H1 (cell line): ENCODE results near the gene TMEM178B. TPM values are rescaled to one million over a fixed set of nuclear protein-coding genes. Genes with fewer than 3 reads are reported as not detected.

ENCODE experiments used
- GABPA ChIP-seq: IDR thresholded peaks from 2 replicates; pipeline ENCODE4 v1.6.1; 2011; ENCODE audit warnings: mild to moderate bottlenecking, low read length, moderate library complexity, borderline replicate concordance; ENCODE audit not compliant: insufficient read depth
- HDAC2 ChIP-seq, 2 experiments: fragments of 300-600 bp in 1 of 2; sonication (generic) in 1 of 2; IDR thresholded peaks; 2 replicates each; pipeline ENCODE4 v1.6.1; 2011 to 2012; ENCODE audit warnings: low read depth in 2 of 2, low read length in 2 of 2, mild to moderate bottlenecking in 2 of 2, moderate library complexity in 2 of 2, borderline replicate concordance in 1 of 2, inconsistent platforms in 1 of 2
- KDM4A ChIP-seq: IDR thresholded peaks from one replicate; pipeline ENCODE4 v1.7.1; 2012; ENCODE audit warnings: low read depth, mild to moderate bottlenecking, moderate library complexity, low read length, inconsistent platforms; ENCODE audit not compliant: severe bottlenecking
- MAX ChIP-seq: IDR thresholded peaks from 2 replicates; pipeline ENCODE4 v1.6.1; 2012; ENCODE audit warnings: inconsistent platforms
- SIX5 ChIP-seq: IDR thresholded peaks from 2 replicates; pipeline ENCODE4 v1.6.1; 2011; ENCODE audit warnings: mild to moderate bottlenecking, low read depth, low read length
- polyA plus RNA-seq, 7 experiments: library from polyadenylated mRNA; depleted of rRNA in 3 of 7; stranded (reverse) in 5 of 7; unstranded in 2 of 7; fragments of >200 nt in 5 of 7; fragments of 200-250 nt in 2 of 7; gene quantifications; 1 replicate in 5 of 7; 2 replicates in 1 of 7; 4 replicates in 1 of 7; pipeline versions ENCODE4 v1.2.1 to v1.2.3, GENCODE V29; 2011 to 2013; ENCODE audit warnings: missing spikeins in 2 of 7, mixed read lengths in 2 of 7
- total RNA-seq: library from RNA; stranded (reverse); fragmentation: NEBNext Ultra II Directional; extraction: Animal tissue kit (Norgen Biotek cat#: 25700); gene quantifications from 2 replicates; pipeline ENCODE4 v1.2.1, GENCODE V29; 2021
- TF ChIP-seq, protein P1 (sequence below): fragments of 300-600 bp; sonication (generic); IDR thresholded peaks from 2 replicates; pipeline ENCODE4 v1.7.1; 2012; ENCODE audit warnings: low read length, moderate library complexity, mild to moderate bottlenecking, inconsistent platforms; ENCODE audit not compliant: insufficient replicate concordance
- TF ChIP-seq, protein P2 (sequence below): IDR thresholded peaks from 2 replicates; pipeline ENCODE4 v1.6.1; 2012; ENCODE audit warnings: low read length, inconsistent platforms

The TMEM178B gene
- total and polyA plus RNA-seq, 2 of the 8 experiments (the other 6 are each of a cell fraction or from before 2014, with no cell fraction given), result 5.3 to 18.1 TPM

GRCh38 chr7:141145630-141145982, 71.7 kb downstream of the TMEM178B start (continued):
- TF ChIP-seq, protein P1, sequence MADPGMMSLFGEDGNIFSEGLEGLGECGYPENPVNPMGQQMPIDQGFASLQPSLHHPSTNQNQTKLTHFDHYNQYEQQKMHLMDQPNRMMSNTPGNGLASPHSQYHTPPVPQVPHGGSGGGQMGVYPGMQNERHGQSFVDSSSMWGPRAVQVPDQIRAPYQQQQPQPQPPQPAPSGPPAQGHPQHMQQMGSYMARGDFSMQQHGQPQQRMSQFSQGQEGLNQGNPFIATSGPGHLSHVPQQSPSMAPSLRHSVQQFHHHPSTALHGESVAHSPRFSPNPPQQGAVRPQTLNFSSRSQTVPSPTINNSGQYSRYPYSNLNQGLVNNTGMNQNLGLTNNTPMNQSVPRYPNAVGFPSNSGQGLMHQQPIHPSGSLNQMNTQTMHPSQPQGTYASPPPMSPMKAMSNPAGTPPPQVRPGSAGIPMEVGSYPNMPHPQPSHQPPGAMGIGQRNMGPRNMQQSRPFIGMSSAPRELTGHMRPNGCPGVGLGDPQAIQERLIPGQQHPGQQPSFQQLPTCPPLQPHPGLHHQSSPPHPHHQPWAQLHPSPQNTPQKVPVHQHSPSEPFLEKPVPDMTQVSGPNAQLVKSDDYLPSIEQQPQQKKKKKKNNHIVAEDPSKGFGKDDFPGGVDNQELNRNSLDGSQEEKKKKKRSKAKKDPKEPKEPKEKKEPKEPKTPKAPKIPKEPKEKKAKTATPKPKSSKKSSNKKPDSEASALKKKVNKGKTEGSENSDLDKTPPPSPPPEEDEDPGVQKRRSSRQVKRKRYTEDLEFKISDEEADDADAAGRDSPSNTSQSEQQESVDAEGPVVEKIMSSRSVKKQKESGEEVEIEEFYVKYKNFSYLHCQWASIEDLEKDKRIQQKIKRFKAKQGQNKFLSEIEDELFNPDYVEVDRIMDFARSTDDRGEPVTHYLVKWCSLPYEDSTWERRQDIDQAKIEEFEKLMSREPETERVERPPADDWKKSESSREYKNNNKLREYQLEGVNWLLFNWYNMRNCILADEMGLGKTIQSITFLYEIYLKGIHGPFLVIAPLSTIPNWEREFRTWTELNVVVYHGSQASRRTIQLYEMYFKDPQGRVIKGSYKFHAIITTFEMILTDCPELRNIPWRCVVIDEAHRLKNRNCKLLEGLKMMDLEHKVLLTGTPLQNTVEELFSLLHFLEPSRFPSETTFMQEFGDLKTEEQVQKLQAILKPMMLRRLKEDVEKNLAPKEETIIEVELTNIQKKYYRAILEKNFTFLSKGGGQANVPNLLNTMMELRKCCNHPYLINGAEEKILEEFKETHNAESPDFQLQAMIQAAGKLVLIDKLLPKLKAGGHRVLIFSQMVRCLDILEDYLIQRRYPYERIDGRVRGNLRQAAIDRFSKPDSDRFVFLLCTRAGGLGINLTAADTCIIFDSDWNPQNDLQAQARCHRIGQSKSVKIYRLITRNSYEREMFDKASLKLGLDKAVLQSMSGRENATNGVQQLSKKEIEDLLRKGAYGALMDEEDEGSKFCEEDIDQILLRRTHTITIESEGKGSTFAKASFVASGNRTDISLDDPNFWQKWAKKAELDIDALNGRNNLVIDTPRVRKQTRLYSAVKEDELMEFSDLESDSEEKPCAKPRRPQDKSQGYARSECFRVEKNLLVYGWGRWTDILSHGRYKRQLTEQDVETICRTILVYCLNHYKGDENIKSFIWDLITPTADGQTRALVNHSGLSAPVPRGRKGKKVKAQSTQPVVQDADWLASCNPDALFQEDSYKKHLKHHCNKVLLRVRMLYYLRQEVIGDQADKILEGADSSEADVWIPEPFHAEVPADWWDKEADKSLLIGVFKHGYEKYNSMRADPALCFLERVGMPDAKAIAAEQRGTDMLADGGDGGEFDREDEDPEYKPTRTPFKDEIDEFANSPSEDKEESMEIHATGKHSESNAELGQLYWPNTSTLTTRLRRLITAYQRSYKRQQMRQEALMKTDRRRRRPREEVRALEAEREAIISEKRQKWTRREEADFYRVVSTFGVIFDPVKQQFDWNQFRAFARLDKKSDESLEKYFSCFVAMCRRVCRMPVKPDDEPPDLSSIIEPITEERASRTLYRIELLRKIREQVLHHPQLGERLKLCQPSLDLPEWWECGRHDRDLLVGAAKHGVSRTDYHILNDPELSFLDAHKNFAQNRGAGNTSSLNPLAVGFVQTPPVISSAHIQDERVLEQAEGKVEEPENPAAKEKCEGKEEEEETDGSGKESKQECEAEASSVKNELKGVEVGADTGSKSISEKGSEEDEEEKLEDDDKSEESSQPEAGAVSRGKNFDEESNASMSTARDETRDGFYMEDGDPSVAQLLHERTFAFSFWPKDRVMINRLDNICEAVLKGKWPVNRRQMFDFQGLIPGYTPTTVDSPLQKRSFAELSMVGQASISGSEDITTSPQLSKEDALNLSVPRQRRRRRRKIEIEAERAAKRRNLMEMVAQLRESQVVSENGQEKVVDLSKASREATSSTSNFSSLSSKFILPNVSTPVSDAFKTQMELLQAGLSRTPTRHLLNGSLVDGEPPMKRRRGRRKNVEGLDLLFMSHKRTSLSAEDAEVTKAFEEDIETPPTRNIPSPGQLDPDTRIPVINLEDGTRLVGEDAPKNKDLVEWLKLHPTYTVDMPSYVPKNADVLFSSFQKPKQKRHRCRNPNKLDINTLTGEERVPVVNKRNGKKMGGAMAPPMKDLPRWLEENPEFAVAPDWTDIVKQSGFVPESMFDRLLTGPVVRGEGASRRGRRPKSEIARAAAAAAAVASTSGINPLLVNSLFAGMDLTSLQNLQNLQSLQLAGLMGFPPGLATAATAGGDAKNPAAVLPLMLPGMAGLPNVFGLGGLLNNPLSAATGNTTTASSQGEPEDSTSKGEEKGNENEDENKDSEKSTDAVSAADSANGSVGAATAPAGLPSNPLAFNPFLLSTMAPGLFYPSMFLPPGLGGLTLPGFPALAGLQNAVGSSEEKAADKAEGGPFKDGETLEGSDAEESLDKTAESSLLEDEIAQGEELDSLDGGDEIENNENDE, result no peak
- TF ChIP-seq MAX (no peak), GABPA (no peak), KDM4A (no peak), HDAC2 (IDR thresholded peaks at IDR 0.05; ENCODE audit: borderline replicate concordance in 1 of 2, low read depth in 2 of 2, low read length in 2 of 2) (no peak), SIX5 (no peak)
- TF ChIP-seq, protein P2, sequence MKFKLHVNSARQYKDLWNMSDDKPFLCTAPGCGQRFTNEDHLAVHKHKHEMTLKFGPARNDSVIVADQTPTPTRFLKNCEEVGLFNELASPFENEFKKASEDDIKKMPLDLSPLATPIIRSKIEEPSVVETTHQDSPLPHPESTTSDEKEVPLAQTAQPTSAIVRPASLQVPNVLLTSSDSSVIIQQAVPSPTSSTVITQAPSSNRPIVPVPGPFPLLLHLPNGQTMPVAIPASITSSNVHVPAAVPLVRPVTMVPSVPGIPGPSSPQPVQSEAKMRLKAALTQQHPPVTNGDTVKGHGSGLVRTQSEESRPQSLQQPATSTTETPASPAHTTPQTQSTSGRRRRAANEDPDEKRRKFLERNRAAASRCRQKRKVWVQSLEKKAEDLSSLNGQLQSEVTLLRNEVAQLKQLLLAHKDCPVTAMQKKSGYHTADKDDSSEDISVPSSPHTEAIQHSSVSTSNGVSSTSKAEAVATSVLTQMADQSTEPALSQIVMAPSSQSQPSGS, result no peak
